Activated CD4-positive, alpha-beta memory T cell treated with anti-CD3 and anti-CD28 coated beads for 36 hours (primary cell): ENCODE results near the gene GNAI2. TPM values are rescaled to one million over a fixed set of nuclear protein-coding genes. Genes with fewer than 3 reads are reported as not detected.
A peak's percentile ranks its signal among the peaks of the same experiment; 100 is the strongest.

Source experiments
- CTCF ChIA-PET: fragments of 350-600 bp; sonication (Branson Sonifier 250); formaldehyde crosslinking; loops from one replicate; lab custom pipeline; 2021; ENCODE audit warnings: antibody characterized with exemption, inconsistent platforms; lab: Charles Lee
- POLR2A ChIA-PET: fragments of 350-600 bp; sonication (Branson Sonifier 250); formaldehyde crosslinking; loops from one replicate; lab custom pipeline; 2021; ENCODE audit warnings: antibody characterized with exemption; lab: Charles Lee
- DNase-seq: peaks from one replicate; pipeline ENCODE4 v3.0.0-alpha.2; 2020
- H3K27ac Mint-ChIP-seq: one replicate; pipeline ENCODE4 v1.8.0; 2021; ENCODE audit warnings: mixed read lengths
- H3K27me3 Mint-ChIP-seq: one replicate; pipeline ENCODE4 v1.8.0; 2021; ENCODE audit warnings: mixed read lengths
- H3K36me3 Mint-ChIP-seq: one replicate; pipeline ENCODE4 v1.8.0; 2021; ENCODE audit warnings: mixed read lengths
- H3K4me1 Mint-ChIP-seq: one replicate; pipeline ENCODE4 v1.8.0; 2021; ENCODE audit warnings: low read depth, mixed read lengths
- H3K4me3 Mint-ChIP-seq: one replicate; pipeline ENCODE4 v1.8.0; 2021; ENCODE audit warnings: mild to moderate bottlenecking, mixed read lengths
- H3K9me3 Mint-ChIP-seq: one replicate; pipeline ENCODE4 v1.8.0; 2021; ENCODE audit warnings: mixed read lengths
- intact Hi-C: fragments of 100-400 bp; cut with micrococcal nuclease; formaldehyde crosslinking; loops from one replicate; pipeline ENCODE4 v1.15.1; 2023
- microRNA-seq: library from miRNA; unstranded; fragments of <30 nt; microRNA quantifications from one replicate; pipeline ENCODE4 v1.2.0, GENCODE V29; 2022; ENCODE audit warnings: borderline number of aligned reads, borderline microRNAs expressed, borderline replicate concordance
- total RNA-seq, 2 experiments: library from RNA; stranded (reverse); gene quantifications; one replicate each; pipeline ENCODE4 v1.2.3, GENCODE V29; 2021

GNAI2 gene
- total RNA-seq, 2 experiments from 2014 or later, result 346 to 349 TPM

DNA sequence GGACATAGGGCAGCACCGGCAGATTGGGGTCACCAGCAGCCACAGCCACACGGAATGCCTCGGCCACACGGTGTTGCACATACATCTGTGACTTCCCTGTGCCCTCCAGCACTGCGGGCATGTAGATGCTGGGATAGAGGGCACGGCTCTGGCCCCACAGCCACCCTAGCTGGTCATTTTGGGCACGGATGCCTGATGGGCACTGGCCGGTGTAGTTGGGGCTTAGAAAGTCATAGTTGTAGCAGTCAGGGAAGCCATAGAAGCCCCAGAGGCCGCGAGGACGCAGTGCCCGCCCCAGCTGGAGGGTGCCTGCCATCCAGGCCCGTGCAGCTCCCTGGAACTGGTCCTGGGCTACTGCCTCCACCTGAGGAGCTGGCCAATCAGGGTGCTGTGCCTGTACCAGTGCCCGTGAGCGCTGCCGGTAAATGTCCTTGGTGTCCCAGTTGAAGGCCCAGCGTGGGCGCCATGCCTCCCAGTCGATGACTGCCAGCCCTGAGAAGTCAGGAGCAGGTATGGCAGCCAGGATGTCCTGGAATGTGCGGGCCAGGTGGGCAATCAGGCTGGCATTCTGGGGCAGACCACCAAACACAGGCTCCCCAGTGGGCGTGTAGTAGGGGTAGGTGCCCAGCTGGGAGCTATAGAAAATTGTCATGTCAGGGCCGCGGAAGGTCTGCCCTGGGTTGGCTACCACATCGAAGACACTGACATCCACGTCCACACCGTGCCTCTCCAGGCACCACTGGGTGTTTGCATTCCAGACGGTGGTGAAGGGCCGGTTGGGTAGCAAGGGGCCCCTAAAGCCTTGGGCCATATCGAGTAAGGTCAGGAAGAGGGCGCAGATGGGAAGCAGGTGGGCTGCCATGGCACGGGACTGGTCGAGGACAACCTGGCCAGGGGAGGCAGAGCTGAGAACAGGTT, 66.3 kb downstream of the GNAI2 start:
- intact Hi-C loops, result no loop called here
- no peak for DNase-seq
- H3K36me3 Mint-ChIP-seq, result no peaks in the 10 kb centered on the region
- no peaks in the 10 kb centered on the region for H3K27me3 Mint-ChIP-seq
- ChIA-PET POLR2A (interaction anchor here (0.7 kb wide), 1 partner anchor 10 kb away, joined by 3 read pairs; no protein-coding TSS in a partner anchor), CTCF (interaction anchor here (1.8 kb wide), 1 partner anchor 22 kb away, joined by 7 read pairs; no protein-coding TSS in a partner anchor)
- H3K9me3 Mint-ChIP-seq, result no peaks in the 10 kb centered on the region
- H3K4me3 Mint-ChIP-seq, result no peak overlapping the region
- H3K4me1 Mint-ChIP-seq, result peaks cover 30% of the 10 kb centered on the region
- H3K27ac Mint-ChIP-seq, result no peak overlapping the region

DNA sequence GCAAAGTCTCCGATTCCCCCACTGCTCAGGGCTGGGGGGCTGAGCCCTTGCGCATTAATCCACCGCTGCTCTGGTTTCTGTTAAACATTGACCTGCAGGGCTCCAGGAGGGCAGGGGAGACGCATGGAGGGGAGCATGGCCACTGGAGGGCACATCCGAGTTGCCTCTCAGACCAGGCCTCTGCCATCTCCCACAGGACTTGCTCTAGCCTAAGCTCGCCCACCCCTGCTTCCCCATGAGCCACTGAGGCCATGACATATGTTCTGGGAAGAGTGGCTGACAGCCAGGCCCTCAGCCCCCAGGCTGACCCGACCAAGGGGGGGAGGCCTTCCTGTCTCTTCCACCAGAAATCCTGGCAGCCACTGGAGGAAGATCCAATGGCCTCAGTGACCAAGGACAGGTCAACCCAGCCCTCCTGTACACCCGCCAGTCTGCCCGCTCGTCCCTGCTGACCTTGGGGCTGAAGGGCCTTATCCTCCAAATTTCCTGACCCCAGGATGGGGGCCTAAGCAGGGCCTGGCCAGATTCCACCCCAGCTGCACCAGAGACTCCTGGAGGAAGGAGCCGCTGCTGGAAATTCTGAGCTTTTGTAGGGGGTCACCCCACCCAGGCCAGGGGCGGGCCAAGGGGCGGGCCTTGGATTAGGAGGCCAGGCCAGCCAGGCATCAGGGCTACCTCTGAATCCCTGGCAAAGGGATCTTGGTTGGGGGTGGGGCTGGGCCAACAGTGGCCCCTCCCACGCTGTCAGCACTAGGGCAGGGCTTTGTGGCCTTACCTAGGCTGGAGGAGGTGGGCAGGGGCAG, 67.2 kb downstream of the GNAI2 start, which contains the start of gene HYAL1:
Gene HYAL1, minus strand, starts transcription at position 562 of the 803 bp plus-strand sequence. CDS start 618 bp downstream, outside the sequence.
- Mint-ChIP-seq H3K4me1 (peaks cover 22% of the 10 kb centered on the region), H3K36me3 (peaks cover 1% of the 10 kb centered on the region), H3K27ac (no peak within 1 kb of the TSS), H3K27me3 (no peaks in the 10 kb centered on the region), H3K4me3 (no peak within 1 kb of the TSS), H3K9me3 (no peaks in the 10 kb centered on the region)
- ChIA-PET POLR2A (no interaction called here), CTCF (interaction anchor here (1.8 kb wide), 1 partner anchor 21 kb away, joined by 7 read pairs; no protein-coding TSS in a partner anchor)
- no peak for DNase-seq
- intact Hi-C loops, result no loop called here

DNA sequence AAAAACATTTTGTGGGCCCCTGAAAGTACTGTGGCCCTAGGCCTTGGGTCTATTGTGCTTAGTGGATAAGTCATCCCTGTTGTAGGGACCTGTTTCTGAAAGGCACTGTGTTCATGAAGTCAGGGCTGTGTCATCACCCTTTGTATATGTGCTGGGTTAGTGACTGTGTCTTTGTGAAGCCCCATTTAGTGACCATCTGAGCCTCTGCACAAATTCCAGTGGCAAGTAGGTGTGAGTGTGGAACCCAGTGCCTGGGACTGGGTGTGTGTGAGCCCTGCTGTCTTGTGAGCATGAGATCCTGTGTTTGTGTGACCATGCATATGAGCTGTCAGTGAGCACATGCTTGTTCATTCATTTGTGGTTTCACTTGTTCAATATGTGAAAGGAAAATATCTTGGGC, 68.6 kb downstream of the GNAI2 start:
- Mint-ChIP-seq H3K36me3 (peaks cover 1% of the 10 kb centered on the region), H3K27me3 (no peaks in the 10 kb centered on the region), H3K4me1 (peaks cover 19% of the 10 kb centered on the region), H3K4me3 (no peak overlapping the region), H3K27ac (no peak overlapping the region), H3K9me3 (peaks cover 4% of the 10 kb centered on the region)
- intact Hi-C loops, result loop anchor here (1.0 kb wide), 1 partner anchor 12 kb away; no protein-coding TSS in a partner anchor
- peak; percentile 37 for DNase-seq
- ChIA-PET POLR2A (interaction anchor here (0.9 kb wide), 1 partner anchor 33 kb away, joined by 4 read pairs; no protein-coding TSS in a partner anchor), CTCF (interaction anchor here (1.8 kb wide), 1 partner anchor 19 kb away, joined by 6 read pairs; no protein-coding TSS in a partner anchor)

Small RNAs within 50 kb of the gene (microRNA-seq; reads per million reads assigned to microRNA genes)
- not detected for gene MIR5787

Other genes with a start within 250 kb of the GNAI2 start
- 100 to 1,000 TPM in 1 of 2 experiments, 10 to 100 TPM in 1; 95.2 to 107 TPM for gene RBM5, start 147.3 kb upstream of the GNAI2 start, total RNA-seq
- under 1 TPM; 0.17 to 0.19 TPM for gene SEMA3F, start 80.9 kb upstream of the GNAI2 start, total RNA-seq
- not detected for gene GNAT1, start 44.6 kb upstream of the GNAI2 start, total RNA-seq
- gene SLC38A3, start 30.9 kb upstream of the GNAI2 start, total RNA-seq, result not detected
- under 1 TPM; 0.86 to 0.97 TPM for gene SEMA3B, start 32.9 kb downstream of the GNAI2 start, total RNA-seq
- not detected for gene LSMEM2, start 42.9 kb downstream of the GNAI2 start, total RNA-seq
- gene IFRD2, start 56.2 kb downstream of the GNAI2 start, total RNA-seq, result 100 to 1,000 TPM; 111 to 112 TPM
- gene HYAL3, start 63.2 kb downstream of the GNAI2 start, total RNA-seq, result 1 to 10 TPM; 2.5 to 4.0 TPM
- 10 to 100 TPM; 18.8 to 19.6 TPM for gene NAA80, start 63.2 kb downstream of the GNAI2 start, total RNA-seq
- gene HYAL1, start 67.4 kb downstream of the GNAI2 start, total RNA-seq, result under 1 TPM in 1 of 2 experiments, not detected in 1; 0.14 TPM
- gene HYAL2, start 86.5 kb downstream of the GNAI2 start, total RNA-seq, result 1 to 10 TPM; 4.8 to 5.7 TPM
- gene TUSC2, start 92.0 kb downstream of the GNAI2 start, total RNA-seq, result 10 to 100 TPM; 18.7 to 19.7 TPM
- gene RASSF1, start 104.6 kb downstream of the GNAI2 start, total RNA-seq, result 10 to 100 TPM; 48.8 to 52.6 TPM
- gene ZMYND10, start 109.5 kb downstream of the GNAI2 start, total RNA-seq, result under 1 TPM; 0.94 to 1.00 TPM
- 10 to 100 TPM; 33.2 to 35.8 TPM for gene NPRL2, start 114.6 kb downstream of the GNAI2 start, total RNA-seq
- gene CYB561D2, start 114.7 kb downstream of the GNAI2 start, total RNA-seq, result 10 to 100 TPM; 17.8 to 20.1 TPM
- 10 to 100 TPM; 16.0 TPM for gene TMEM115, start 123.3 kb downstream of the GNAI2 start, total RNA-seq